ENCODE results near the gene DHX15. TPM values are rescaled to one million over a fixed set of nuclear protein-coding genes. Genes with fewer than 3 reads are reported as not detected.
A peak's percentile ranks its signal among the peaks of the same experiment; 100 is the strongest.

The DHX15 gene
- total and polyA plus RNA-seq, 4 experiments from 2014 or later, result 33.3 to 131 (median 94.6) TPM

- Histone ChIP-seq H3K4me1 (ENCODE audit: insufficient read depth, low read length) (peaks cover 52% of the 10 kb centered on the region), H3K4me3 (ENCODE audit: low read length in 2 of 2) (peak overlapping the region; percentile 85 to 96), H3K36me3 (ENCODE audit: insufficient read depth, low read length) (no peaks in the 10 kb centered on the region), H3K9me3 (ENCODE audit: control insufficient read depth in 1 of 2, low read length in 2 of 2) (no peaks in the 10 kb centered on the region), H3K27ac (ENCODE audit: low read depth, low read length) (peak overlapping the region; percentile 98), H3K27me3 (ENCODE audit: insufficient read depth, low read length) (no peaks in the 10 kb centered on the region)
- H3K27ac Mint-ChIP-seq, result peak overlapping the region; percentile 97 to 100 (median 99)
- H3K27me3 Mint-ChIP-seq, result peaks cover 0 to 3% of the 10 kb centered on the region in 2 donors
- peaks cover 0 to 3% (median 2%) of the 10 kb centered on the region in 8 donors for H3K9me3 Mint-ChIP-seq
- peak overlapping the region; percentile 97 to 100 (median 99) for H3K4me3 Mint-ChIP-seq
- intact Hi-C loops (cut with micrococcal nuclease), result loop anchor here (1.0 to 10.0 kb wide), 5 partner anchors 111 to 791 kb away; partner anchors contain the start of genes ANAPC4, PI4K2B, SEPSECS and ZCCHC4
- CTCF ChIA-PET (ENCODE audit: partially characterized antibody), result no interaction called here
- peak; percentile 41 to 56 (median 44) for DNase-seq
- H3K36me3 Mint-ChIP-seq, result peaks cover 0 to 16% of the 10 kb centered on the region in 2 donors
- POLR2A ChIA-PET (ENCODE audit: partially characterized antibody), result interaction anchor here (0.9 to 2.1 kb wide), 7 partner anchors 11 to 1278 kb away, joined by 3 to 15 read pairs (median 8); partner anchors contain the start of genes SEPSECS and ZCCHC4
- peaks cover 31 to 55% (median 46%) of the 10 kb centered on the region in 4 donors for H3K4me1 Mint-ChIP-seq
Measured at GRCh38 chr4:24583451-24584210, 723 bp downstream of the DHX15 start.

GRCh38 chr4:24582235-24582832 is 2.0 kb downstream of the DHX15 start:
- ChIA-PET POLR2A (ENCODE audit: partially characterized antibody) (no interaction called here), CTCF (ENCODE audit: partially characterized antibody) (no interaction called here)
- H3K27me3 Mint-ChIP-seq, result no peaks in the 10 kb centered on the region
- peaks cover 43 to 68% (median 59%) of the 10 kb centered on the region in 4 donors for H3K4me1 Mint-ChIP-seq
- H3K4me3 ChIP-seq (ENCODE audit: low read length in 2 of 2), result peak overlapping the region; percentile 85 to 96
- no peaks in the 10 kb centered on the region for H3K9me3 Mint-ChIP-seq
- H3K27ac Mint-ChIP-seq, result peak overlapping the region; percentile 6 to 100 (median 98)
- H3K36me3 Mint-ChIP-seq, result peaks cover 0 to 16% of the 10 kb centered on the region in 2 donors
- no peaks in the 10 kb centered on the region for H3K9me3 ChIP-seq (ENCODE audit: control insufficient read depth in 1 of 2, low read length in 2 of 2)
- peak overlapping the region; percentile 97 to 100 (median 99) for H3K4me3 Mint-ChIP-seq
- peak overlapping the region; percentile 98 for H3K27ac ChIP-seq (ENCODE audit: low read depth, low read length)
- H3K4me1 ChIP-seq (ENCODE audit: insufficient read depth, low read length), result peaks cover 65% of the 10 kb centered on the region
- DNase-seq, result no peak
- no peaks in the 10 kb centered on the region for H3K27me3 ChIP-seq (ENCODE audit: insufficient read depth, low read length)
- H3K36me3 ChIP-seq (ENCODE audit: insufficient read depth, low read length), result no peaks in the 10 kb centered on the region
- intact Hi-C loops (cut with micrococcal nuclease), result loop anchor here (10.0 kb wide), 4 partner anchors 582 to 792 kb away; partner anchors contain the start of genes ANAPC4, PI4K2B, SEPSECS and ZCCHC4

DNA sequence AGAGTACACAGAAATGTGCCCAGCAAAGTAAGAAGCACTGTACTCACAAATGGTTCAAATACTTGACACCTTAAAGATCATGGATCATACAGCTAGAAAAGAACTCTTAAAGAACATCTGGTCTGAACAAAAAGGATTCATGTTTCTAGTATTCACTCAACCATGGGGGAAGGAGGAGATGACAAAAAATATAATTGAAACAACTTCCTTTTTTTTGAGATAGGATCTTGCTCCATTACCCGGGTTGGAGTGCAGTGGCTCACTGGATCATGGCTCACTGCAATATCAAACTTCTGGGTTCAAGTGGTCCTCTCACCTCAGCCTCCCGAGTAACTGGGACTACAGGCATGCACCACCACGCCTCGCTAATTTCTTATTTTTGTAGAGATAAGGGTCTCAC is 6.0 kb downstream of the DHX15 start:
- H3K27me3 ChIP-seq (ENCODE audit: insufficient read depth, low read length), result no peaks in the 10 kb centered on the region
- ChIA-PET POLR2A (ENCODE audit: partially characterized antibody) (no interaction called here), CTCF (ENCODE audit: partially characterized antibody) (no interaction called here)
- peaks cover 15% of the 10 kb centered on the region for H3K36me3 ChIP-seq (ENCODE audit: insufficient read depth, low read length)
- Mint-ChIP-seq H3K9me3 (no peaks in the 10 kb centered on the region), H3K27ac (peak overlapping the region; percentile 2 to 75 (median 50)), H3K27me3 (no peaks in the 10 kb centered on the region), H3K4me1 (peaks cover 64 to 91% (median 78%) of the 10 kb centered on the region in 4 donors), H3K4me3 (peak overlapping the region in 7 of 8 donors; percentile 3 to 64 (median 54)), H3K36me3 (peaks cover 28 to 38% of the 10 kb centered on the region in 2 donors)
- H3K9me3 ChIP-seq (ENCODE audit: control insufficient read depth in 1 of 2, low read length in 2 of 2), result no peaks in the 10 kb centered on the region
- no peak overlapping the region for H3K27ac ChIP-seq (ENCODE audit: low read depth, low read length)
- no peak overlapping the region for H3K4me3 ChIP-seq (ENCODE audit: low read length in 2 of 2)
- no peak for DNase-seq
- intact Hi-C loops (cut with micrococcal nuclease), result loop anchor here (2.0 kb wide), 1 partner anchor 14 kb away; no protein-coding TSS in a partner anchor
- H3K4me1 ChIP-seq (ENCODE audit: insufficient read depth, low read length), result peaks cover 78% of the 10 kb centered on the region

GRCh38 chr4:24576276-24576675 is 8.1 kb downstream of the DHX15 start:
- H3K36me3 Mint-ChIP-seq, result peaks cover 32 to 43% of the 10 kb centered on the region in 2 donors
- H3K9me3 Mint-ChIP-seq, result no peaks in the 10 kb centered on the region
- H3K4me3 Mint-ChIP-seq, result no peak overlapping the region
- peak overlapping the region in 2 of 7 donors; percentile 29 to 48 for H3K27ac Mint-ChIP-seq
- no peaks in the 10 kb centered on the region for H3K27me3 Mint-ChIP-seq
- peaks cover 55 to 89% (median 73%) of the 10 kb centered on the region in 4 donors for H3K4me1 Mint-ChIP-seq
- Histone ChIP-seq H3K27ac (ENCODE audit: low read depth, low read length) (no peak overlapping the region), H3K9me3 (ENCODE audit: control insufficient read depth in 1 of 2, low read length in 2 of 2) (no peaks in the 10 kb centered on the region), H3K27me3 (ENCODE audit: insufficient read depth, low read length) (no peaks in the 10 kb centered on the region), H3K4me1 (ENCODE audit: insufficient read depth, low read length) (peaks cover 77% of the 10 kb centered on the region), H3K4me3 (ENCODE audit: low read length in 2 of 2) (no peak overlapping the region), H3K36me3 (ENCODE audit: insufficient read depth, low read length) (peaks cover 15% of the 10 kb centered on the region)
- CTCF ChIA-PET (ENCODE audit: partially characterized antibody), result no interaction called here
- DNase-seq, result no peak
- POLR2A ChIA-PET (ENCODE audit: partially characterized antibody), result interaction anchor here (0.7 kb wide), 1 partner anchor 8 kb away, joined by 3 read pairs; the partner anchor contains the start of gene DHX15
- intact Hi-C loops (cut with micrococcal nuclease), result no loop called here

DNA sequence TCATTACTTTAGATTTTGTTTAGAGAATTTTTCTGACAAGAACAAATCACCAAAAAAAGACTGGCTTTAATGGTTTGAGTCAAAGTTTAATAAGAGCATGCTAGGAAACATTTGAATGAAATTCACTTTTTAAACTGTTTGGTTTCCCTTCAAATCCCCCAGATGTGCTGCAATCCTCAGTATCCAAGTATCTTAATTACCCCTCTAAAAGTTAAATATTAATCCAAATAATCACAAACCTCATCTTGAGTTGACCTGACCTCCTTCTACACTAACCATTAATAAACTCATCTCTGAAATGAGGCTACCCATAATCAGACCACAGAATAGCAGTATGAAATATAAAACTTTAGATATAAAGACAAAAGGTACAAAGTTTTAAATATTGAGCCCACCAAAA is 10.1 kb downstream of the DHX15 start:
- CTCF ChIA-PET (ENCODE audit: partially characterized antibody), result interaction anchor here (0.6 to 1.7 kb wide), 3 partner anchors 10 to 28 kb away, joined by 3 to 5 read pairs (median 3); no protein-coding TSS in a partner anchor
- peak overlapping the region in 4 of 8 donors; percentile 29 to 63 (median 52) for H3K4me3 Mint-ChIP-seq

GRCh38 chr4:24573582-24573981 is 10.8 kb downstream of the DHX15 start:
- Mint-ChIP-seq H3K4me1 (peaks cover 61 to 90% (median 79%) of the 10 kb centered on the region in 4 donors), H3K36me3 (peaks cover 53 to 61% of the 10 kb centered on the region in 2 donors), H3K9me3 (no peaks in the 10 kb centered on the region), H3K4me3 (peak overlapping the region in 4 of 8 donors; percentile 2 to 61 (median 12)), H3K27ac (peak overlapping the region in 5 of 7 donors; percentile 5 to 78 (median 33)), H3K27me3 (no peaks in the 10 kb centered on the region)
- H3K4me3 ChIP-seq (ENCODE audit: low read length in 2 of 2), result no peak overlapping the region
- no peak for DNase-seq
- peaks cover 70% of the 10 kb centered on the region for H3K4me1 ChIP-seq (ENCODE audit: insufficient read depth, low read length)
- no peaks in the 10 kb centered on the region for H3K27me3 ChIP-seq (ENCODE audit: insufficient read depth, low read length)
- intact Hi-C loops (cut with micrococcal nuclease), result no loop called here
- ChIA-PET CTCF (ENCODE audit: partially characterized antibody) (interaction anchor here (0.6 to 1.7 kb wide), 3 partner anchors 10 to 27 kb away, joined by 3 to 5 read pairs (median 5); no protein-coding TSS in a partner anchor), POLR2A (ENCODE audit: partially characterized antibody) (interaction anchor here (3.8 kb wide), 1 partner anchor 11 kb away, joined by 15 read pairs; the partner anchor contains the start of gene DHX15)
- peaks cover 15% of the 10 kb centered on the region for H3K36me3 ChIP-seq (ENCODE audit: insufficient read depth, low read length)
- H3K9me3 ChIP-seq (ENCODE audit: control insufficient read depth in 1 of 2, low read length in 2 of 2), result no peaks in the 10 kb centered on the region
- no peak overlapping the region for H3K27ac ChIP-seq (ENCODE audit: low read depth, low read length)

More for the DNA sequence above, 10.1 kb downstream of the DHX15 start:
- no peak overlapping the region for H3K27ac ChIP-seq (ENCODE audit: low read depth, low read length)
- H3K36me3 Mint-ChIP-seq, result peaks cover 51 to 58% of the 10 kb centered on the region in 2 donors
- intact Hi-C loops (cut with micrococcal nuclease), result no loop called here
- peak overlapping the region in 5 of 7 donors; percentile 7 to 59 (median 54) for H3K27ac Mint-ChIP-seq
- H3K9me3 ChIP-seq (ENCODE audit: control insufficient read depth in 1 of 2, low read length in 2 of 2), result no peaks in the 10 kb centered on the region
- no peak for DNase-seq
- H3K36me3 ChIP-seq (ENCODE audit: insufficient read depth, low read length), result peaks cover 15% of the 10 kb centered on the region
- no peaks in the 10 kb centered on the region for H3K27me3 Mint-ChIP-seq
- H3K4me1 Mint-ChIP-seq, result peaks cover 63 to 91% (median 80%) of the 10 kb centered on the region in 4 donors
- peaks cover 74% of the 10 kb centered on the region for H3K4me1 ChIP-seq (ENCODE audit: insufficient read depth, low read length)
- H3K27me3 ChIP-seq (ENCODE audit: insufficient read depth, low read length), result no peaks in the 10 kb centered on the region
- H3K9me3 Mint-ChIP-seq, result no peaks in the 10 kb centered on the region
- H3K4me3 ChIP-seq (ENCODE audit: low read length in 2 of 2), result no peak overlapping the region
- POLR2A ChIA-PET (ENCODE audit: partially characterized antibody), result interaction anchor here (0.9 to 3.8 kb wide), 2 partner anchors 10 kb away, joined by 4 to 15 read pairs; partner anchors contain the start of gene DHX15

Data from CD4-positive, alpha-beta memory T cell (primary cell).